HG03378 (cell line): ENCODE measurements around the gene F2RL2.

ENCODE experiments used
- ATAC-seq: cut with Tn5 transposase; IDR thresholded peaks from one replicate; pipeline ENCODE4 v1.9.1; 2021; ENCODE audit warnings: mild to moderate bottlenecking, moderate library complexity; ENCODE audit not compliant: unreplicated experiment

Gene F2RL2, protein sequence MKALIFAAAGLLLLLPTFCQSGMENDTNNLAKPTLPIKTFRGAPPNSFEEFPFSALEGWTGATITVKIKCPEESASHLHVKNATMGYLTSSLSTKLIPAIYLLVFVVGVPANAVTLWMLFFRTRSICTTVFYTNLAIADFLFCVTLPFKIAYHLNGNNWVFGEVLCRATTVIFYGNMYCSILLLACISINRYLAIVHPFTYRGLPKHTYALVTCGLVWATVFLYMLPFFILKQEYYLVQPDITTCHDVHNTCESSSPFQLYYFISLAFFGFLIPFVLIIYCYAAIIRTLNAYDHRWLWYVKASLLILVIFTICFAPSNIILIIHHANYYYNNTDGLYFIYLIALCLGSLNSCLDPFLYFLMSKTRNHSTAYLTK

GRCh38 chr5:76622973-76623596 lies at the start of gene F2RL2:
F2RL2 (minus strand) TSS chr5:76623403; CDS start chr5:76623230, 173 bp downstream.
- no peak for ATAC-seq

GRCh38 chr5:76672242-76672641 lies 49.0 kb upstream of the F2RL2 start:
- ATAC-seq: no peak

- no peak for ATAC-seq
Measured at GRCh38 chr5:76670508-76670907, 47.3 kb upstream of the F2RL2 start.

DNA sequence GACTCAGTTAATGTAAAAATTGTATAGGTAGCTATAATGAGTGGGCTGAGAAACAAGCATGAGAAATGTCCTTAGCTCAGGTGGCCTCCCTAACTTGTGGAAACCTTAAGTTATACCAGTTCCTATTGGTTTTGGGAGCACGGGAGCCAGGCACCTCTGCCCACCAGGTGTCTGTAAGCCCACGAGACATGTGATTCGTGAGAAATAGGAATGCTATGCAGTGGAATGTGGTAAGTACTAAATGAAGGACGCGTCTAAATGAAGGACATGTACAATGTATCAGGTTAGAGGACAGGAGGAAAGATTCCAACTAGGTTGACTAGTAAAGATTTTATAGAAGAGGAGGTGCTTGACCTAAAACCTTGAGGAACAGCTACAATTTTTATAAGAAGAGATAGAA lies 46.0 kb upstream of the F2RL2 start:
- ATAC-seq: no peak

DNA sequence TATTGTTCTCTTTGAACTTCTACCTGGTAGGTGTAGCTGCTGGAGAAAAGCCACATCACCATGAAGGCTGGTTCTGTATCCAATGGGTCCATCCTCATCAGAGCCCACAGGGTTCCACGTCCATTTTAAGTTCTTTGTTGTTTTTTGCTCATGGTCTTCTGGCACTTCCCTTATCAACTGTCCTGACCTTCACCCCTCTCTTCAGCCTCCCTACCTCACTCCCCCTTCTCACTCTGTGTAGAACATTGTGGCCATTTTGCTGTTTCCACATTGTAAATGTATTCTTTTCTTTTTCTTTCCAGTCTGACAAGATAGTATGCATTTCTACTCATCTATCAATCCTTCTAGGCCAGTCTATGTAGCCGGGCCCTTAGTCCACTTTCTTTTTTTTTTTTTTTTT lies 44.3 kb upstream of the F2RL2 start:
- no peak for ATAC-seq

DNA sequence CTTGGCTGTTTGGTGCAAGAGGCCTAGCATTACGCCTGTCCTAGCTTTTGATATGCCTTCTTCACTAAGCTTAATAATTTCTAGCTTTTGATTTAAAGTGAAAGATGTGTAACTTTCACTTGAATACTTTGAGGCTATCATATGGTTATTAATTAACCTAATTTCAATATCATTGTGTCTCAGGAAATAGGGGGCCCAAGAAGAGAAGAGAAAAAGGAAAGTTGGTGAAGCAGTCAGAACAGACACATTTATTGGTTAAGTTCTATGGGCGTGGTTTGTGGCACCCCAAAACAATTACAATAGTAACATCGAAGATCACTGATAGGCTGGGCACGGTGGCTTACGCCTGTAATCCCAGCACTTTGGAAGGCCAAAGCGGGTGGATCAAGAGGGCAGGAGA lies 40.9 kb upstream of the F2RL2 start:
- no peak for ATAC-seq

- no peak for ATAC-seq
Measured at GRCh38 chr5:76663573-76663972, 40.4 kb upstream of the F2RL2 start.

DNA sequence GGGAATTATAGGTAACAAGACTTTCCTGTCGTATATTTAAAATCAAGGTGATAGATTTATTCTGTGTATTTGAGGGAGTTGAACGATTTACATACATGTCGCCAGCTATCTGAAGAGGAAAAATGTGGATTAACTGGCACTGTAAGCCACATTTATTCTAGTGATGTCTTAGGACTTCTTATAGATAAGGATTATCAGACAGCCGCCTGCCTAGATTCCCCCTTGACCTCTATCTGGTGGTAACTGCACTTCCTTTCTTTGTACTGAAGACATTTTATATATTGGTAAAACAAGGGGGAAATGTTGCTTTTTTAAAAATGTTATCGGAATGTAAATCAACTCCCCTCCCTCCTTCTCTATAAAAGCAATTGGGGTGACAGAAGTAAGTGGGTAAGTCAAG lies 39.3 kb upstream of the F2RL2 start:
- ATAC-seq: no peak

DNA sequence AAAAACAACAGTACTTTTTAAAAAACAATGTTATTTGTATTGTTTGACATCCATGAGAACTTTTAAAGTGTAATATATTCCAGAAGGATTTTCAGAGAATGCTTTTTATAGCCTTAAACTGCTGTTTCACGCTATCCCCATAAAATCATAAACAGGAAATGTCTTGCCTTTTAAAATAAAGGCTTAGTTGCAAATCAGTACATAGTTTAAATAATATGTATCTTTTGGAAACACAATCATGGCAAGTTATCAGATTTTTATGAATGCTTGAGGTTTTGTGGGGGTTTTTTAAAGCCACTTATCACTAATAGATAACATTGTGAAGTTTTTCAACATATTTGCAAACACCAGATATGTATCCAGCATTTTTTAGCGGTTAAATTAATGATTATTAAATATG lies 37.2 kb upstream of the F2RL2 start:
- ATAC-seq: no peak

DNA sequence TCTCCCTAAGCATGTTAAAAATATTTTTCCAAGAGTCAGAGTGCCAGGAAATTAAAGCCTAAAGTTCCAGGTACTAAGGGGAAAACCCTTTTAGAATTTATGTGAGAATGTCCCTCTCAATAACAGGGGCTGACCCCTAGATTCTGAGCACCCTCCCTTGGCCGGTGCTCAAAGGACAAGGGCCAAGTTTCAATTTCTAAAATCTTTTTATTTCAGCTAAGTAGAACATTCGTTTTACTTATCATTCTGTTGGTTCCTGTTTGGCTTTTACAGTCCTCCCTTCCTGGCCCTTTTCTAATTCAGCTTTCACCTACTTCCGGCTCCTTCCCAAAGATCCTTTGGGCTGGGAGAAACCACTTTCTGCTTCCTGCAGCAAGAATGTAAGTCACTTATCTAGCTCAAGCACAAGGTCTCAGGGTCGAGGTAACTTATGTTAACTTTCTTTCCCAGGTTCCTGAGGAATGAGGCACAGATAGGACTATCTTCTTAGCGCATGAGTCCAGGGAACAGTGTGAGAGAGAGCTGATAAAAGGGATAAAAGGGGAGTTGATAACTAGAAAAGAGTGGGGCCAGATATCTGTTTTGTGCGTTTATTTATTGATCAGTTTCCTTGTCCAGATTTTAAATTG lies 34.6 kb upstream of the F2RL2 start:
- ATAC-seq: no peak

DNA sequence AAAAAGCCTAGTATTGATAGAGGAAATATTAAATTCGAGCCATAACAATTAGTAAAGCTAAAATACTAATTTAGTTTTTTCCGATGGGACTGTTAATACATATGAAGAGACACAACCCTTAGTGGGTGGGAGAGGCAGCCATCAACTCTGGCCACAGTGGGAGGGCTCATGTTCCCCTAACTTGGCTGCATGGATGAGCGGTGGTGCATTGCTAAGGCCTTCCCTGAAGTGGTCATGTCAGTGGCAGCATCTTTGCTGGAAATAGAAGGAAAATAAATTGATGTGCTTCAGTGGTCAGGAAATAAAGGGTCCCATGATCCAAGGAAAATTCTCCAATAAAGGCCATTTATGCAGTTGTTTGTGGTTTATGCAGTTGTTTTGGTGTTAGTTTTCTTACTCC lies 33.9 kb upstream of the F2RL2 start:
- ATAC-seq: no peak

DNA sequence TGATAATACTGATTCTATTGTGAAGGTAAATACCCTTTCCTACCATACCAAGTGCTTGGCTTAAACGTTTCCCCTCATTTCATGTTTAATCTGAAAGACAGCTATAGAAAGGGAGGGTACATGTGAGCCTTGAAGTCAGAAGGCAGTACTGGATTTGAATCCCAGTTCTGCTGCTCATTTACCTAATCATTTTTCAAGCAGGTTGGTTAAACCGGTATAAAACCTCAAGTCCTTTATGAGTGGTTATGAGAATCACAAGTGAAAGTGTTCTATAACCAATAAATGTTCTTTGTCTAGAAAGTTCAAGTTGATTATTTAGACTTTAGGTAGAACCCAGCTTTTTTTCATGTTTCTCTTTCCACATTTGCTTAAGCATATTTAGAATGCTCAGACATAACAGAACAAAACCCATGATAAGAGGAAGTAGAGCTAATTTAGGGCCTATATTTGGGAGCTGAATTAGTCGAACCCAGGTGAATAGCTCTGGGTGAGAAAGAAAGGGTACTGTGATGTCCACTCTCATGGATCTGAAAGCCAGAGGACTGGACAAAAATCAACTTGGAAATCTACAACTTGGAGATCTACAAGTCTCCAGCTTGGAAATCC lies 29.7 kb upstream of the F2RL2 start:
- ATAC-seq: no peak

DNA sequence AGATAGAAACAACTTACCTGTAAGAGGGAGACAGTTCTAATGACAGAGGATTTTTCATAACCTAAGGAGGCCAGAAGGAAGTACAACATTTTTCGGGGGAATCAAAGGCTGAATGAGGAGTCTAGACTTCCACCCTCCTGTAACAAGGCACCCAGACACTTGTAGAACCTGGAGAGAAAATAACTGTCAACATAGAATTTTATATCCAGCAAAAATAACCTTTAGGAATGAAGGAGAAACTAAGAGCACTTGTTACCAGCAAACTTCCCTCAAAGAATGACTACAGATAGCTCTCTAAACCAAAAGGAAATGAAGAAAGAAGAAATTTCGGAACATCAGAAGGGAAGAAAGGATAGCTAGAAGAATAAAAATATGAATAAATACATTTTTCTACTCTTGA lies 25.9 kb upstream of the F2RL2 start:
- no peak for ATAC-seq

DNA sequence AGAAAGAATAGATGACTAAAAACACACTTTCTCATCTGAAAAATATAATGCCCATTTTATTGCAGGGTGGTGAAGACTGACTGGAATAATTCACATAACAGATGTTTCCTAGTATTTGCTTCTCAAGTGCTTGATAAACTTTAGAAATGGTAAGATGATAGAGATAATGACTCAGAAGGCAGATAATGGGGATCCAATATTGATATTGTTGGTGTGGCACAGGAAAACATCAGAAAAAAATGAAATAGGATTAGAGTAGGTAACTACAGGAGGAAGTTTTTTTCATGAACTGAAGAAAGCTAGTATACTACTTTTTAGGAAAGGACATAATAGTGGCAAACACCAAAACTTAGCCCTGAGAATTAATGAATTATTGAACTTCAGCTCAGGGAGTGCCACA lies 20.2 kb upstream of the F2RL2 start:
- no peak for ATAC-seq

DNA sequence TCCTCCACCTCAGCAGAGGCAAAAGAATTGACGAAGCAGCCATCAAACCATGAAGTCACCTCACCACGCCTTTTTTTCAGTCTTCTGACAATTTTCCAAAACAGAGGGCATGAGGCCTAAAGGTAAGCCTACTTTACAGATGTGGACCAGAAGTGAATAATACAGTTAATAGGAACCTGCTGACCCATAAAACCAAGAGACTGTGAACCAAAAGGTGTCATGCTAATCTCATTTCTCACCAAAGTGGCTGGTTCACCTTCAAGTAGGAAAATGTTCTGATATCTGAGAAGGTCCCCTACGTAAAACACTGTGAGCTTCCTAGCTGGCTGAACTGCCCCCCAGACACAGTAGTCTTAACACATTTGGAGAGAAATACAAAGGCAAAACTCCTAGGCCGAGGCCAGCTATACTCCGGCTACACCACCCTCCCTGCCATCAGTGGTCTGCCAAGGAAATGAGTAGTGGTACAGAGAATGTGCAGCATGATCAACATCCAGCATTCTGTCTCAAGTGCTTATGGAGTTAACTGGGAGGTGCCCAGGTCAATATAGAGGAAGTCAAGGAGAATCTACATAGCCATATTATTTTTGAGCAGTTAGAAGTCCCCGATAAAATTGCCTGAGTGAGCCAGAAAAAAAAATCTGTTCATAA lies 19.3 kb upstream of the F2RL2 start:
- ATAC-seq: no peak

- ATAC-seq: no peak
Measured at GRCh38 chr5:76641514-76642120, 18.4 kb upstream of the F2RL2 start.

DNA sequence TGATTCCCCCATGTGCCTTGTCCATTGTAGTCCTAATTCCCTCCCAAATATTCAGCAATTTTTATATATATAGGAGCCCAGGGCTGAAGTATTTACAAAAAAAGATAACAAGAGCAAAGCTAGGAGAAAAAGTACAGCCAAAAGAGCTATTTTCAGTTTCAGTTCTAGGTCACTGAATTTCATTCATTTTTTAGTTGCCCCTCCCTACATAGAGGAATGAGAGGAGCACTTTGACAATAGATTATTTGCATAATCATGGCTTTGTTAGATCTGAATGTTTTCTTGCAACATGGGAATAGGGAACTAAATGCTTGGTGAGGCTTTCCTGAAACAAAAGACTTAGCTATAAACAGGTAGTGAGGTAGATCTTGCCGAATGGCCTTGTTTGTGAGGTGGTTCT lies 15.3 kb upstream of the F2RL2 start:
- no peak for ATAC-seq

DNA sequence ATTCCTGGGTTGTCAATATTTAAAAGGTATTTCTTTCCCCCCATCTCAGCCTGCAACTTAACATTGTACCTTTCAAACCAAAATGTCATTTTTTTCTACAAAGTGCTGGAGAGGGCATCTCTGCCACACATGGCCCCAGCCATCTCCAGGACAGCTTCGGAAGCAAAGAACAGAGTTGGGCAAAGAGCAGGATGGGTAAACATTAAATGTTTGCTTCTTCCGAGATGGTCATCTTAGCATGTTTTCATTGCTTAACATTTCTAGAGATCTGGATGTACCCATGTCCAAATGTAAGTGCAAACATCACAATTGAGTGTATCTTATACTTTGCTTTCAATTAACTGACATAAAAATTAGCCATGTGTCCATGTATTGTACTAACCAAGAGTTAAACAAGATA lies 14.3 kb upstream of the F2RL2 start:
- no peak for ATAC-seq

DNA sequence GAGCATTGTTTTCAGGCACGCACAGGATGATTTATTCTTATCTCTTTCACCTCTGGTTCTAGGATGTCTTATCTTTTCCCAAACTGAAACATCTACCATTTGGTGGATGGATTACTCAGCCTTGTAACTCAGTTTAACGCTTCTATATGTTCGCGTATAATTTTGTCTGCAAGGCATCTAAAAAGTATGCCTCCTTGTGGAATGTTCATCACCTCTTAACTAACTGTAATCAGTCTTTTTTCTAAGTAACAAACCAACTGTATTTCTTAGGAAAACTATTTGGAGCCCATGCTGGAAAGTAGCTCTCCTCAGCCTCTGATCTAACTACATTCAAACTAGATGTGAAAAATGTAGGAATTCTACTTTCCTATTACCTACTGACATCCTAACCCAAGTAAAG lies 11.5 kb upstream of the F2RL2 start:
- no peak for ATAC-seq

GRCh38 chr5:76626738-76627137 lies 3.5 kb upstream of the F2RL2 start:
- ATAC-seq: no peak
